GM21786 (cell line): ENCODE results near the gene SPATA18.
"Not testable (repeated sequence)": the region's sequence is repeated elsewhere in the genome, so short reads cannot be mapped to it uniquely, and the experiment has no call there.

Source experiments
- ATAC-seq: cut with Tn5 transposase; IDR thresholded peaks from one replicate; pipeline ENCODE4 v1.9.1; 2021; ENCODE audit not compliant: unreplicated experiment

SPATA18 gene

GRCh38 chr4:52105276-52105675, 54.2 kb downstream of the SPATA18 start:
- ATAC-seq: no peak

- no peak for ATAC-seq
Observed at GRCh38 chr4:52106191-52106590, 55.1 kb downstream of the SPATA18 start.

- ATAC-seq: no peak
Observed at GRCh38 chr4:52106660-52107059, 55.6 kb downstream of the SPATA18 start.

GRCh38 chr4:52107336-52107735, 56.2 kb downstream of the SPATA18 start:
- no peak for ATAC-seq

- no peak for ATAC-seq
Observed at GRCh38 chr4:52107745-52108144, 56.6 kb downstream of the SPATA18 start.

GRCh38 chr4:52110171-52110570, 59.1 kb downstream of the SPATA18 start:
- ATAC-seq: no peak

- ATAC-seq: no peak
Observed at GRCh38 chr4:52111995-52112394, 60.9 kb downstream of the SPATA18 start.

- no peak for ATAC-seq
Observed at GRCh38 chr4:52112411-52112810, 61.3 kb downstream of the SPATA18 start.

- no peak for ATAC-seq
Observed at GRCh38 chr4:52116641-52117040, 65.5 kb downstream of the SPATA18 start.

- ATAC-seq: no peak
Observed at GRCh38 chr4:52126226-52126625, 75.1 kb downstream of the SPATA18 start.

- no peak for ATAC-seq
Observed at GRCh38 chr4:52126966-52127365, 75.9 kb downstream of the SPATA18 start.

GRCh38 chr4:52135171-52135570, 84.1 kb downstream of the SPATA18 start:
- ATAC-seq: no peak

- ATAC-seq: not testable (repeated sequence)
Observed at GRCh38 chr4:52137152-52137551, 86.0 kb downstream of the SPATA18 start.

- ATAC-seq: no peak
Observed at GRCh38 chr4:52142816-52143215, 91.7 kb downstream of the SPATA18 start.

- no peak for ATAC-seq
Observed at GRCh38 chr4:52143815-52144214, 92.7 kb downstream of the SPATA18 start.

- ATAC-seq: no peak
Observed at GRCh38 chr4:52144372-52144771, 93.3 kb downstream of the SPATA18 start.
